ENCODE results near the gene PRRC2C.
"Not testable (repeated sequence)": the region's sequence is repeated elsewhere in the genome, so short reads cannot be mapped to it uniquely, and the experiment has no call there.

Gene PRRC2C

GRCh38 chr1:171611306-171611705 is 126.0 kb downstream of the PRRC2C start:
- no peaks in the 10 kb centered on the region for H3K27me3 Mint-ChIP-seq
- H3K27ac Mint-ChIP-seq: no peak overlapping the region
- no peaks in the 10 kb centered on the region for H3K9me3 Mint-ChIP-seq
- intact Hi-C loops (cut with micrococcal nuclease): no loop called here
- no peaks in the 10 kb centered on the region for H3K36me3 Mint-ChIP-seq (ENCODE audit: low read depth)
- peaks cover 6% of the 10 kb centered on the region for H3K4me1 Mint-ChIP-seq (ENCODE audit: low read depth)
- no peak overlapping the region for H3K4me3 Mint-ChIP-seq

GRCh38 chr1:171613282-171613681 is 128.0 kb downstream of the PRRC2C start:
- intact Hi-C loops (cut with micrococcal nuclease): no loop called here
- Mint-ChIP-seq H3K9me3 (no peaks in the 10 kb centered on the region), H3K27ac (no peak overlapping the region)

DNA sequence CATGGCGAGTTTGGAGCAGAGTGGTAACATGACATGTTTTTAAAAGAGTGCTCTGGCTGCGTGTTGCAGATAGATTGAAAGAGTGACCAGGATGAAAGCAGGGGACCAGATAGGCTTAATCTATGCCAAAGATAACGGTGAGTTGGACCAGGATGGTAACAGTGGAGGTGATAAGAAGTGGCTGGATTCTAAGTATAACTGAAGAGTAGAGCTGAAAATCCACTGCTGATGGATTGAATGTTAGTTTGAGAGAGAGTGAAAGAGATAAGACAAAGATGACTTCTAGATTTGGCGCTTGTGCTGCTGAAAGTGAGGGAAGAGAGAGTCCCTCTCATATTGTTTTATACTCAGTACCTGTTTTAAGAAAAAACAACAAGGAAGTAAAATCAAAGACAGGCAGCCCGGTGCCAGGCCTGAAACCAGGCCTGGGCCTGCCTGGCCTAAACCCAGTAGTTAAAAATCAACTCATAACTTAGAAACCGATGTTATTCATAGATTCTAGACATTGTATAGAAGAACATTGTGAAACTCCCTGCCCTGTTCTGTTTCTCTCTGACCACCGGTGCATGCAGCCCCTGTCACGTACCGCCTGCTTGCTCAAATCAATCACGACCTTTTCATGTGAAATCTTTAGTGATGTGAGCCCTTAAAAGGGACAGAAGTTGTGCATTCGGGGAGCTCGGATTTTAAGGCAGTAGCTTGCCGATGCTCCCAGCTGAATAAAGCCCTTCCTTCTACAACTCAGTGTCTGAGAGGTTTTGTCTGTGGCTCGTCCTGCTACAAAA is 130.0 kb downstream of the PRRC2C start:
- H3K27me3 Mint-ChIP-seq; H3K4me1 Mint-ChIP-seq (ENCODE audit: low read depth); H3K9me3 Mint-ChIP-seq; H3K27ac Mint-ChIP-seq; H3K4me3 Mint-ChIP-seq; H3K36me3 Mint-ChIP-seq (ENCODE audit: low read depth); intact Hi-C loops (cut with micrococcal nuclease): not testable (repeated sequence)

More at GRCh38 chr1:171613282-171613681, 128.0 kb downstream of the PRRC2C start:
- Mint-ChIP-seq H3K27me3 (no peaks in the 10 kb centered on the region), H3K4me1 (ENCODE audit: low read depth) (peaks cover 6% of the 10 kb centered on the region), H3K4me3 (no peak overlapping the region), H3K36me3 (ENCODE audit: low read depth) (no peaks in the 10 kb centered on the region)

- H3K9me3 Mint-ChIP-seq: no peaks in the 10 kb centered on the region
- no peaks in the 10 kb centered on the region for H3K4me1 Mint-ChIP-seq (ENCODE audit: low read depth)
- no peaks in the 10 kb centered on the region for H3K27me3 Mint-ChIP-seq
- H3K27ac Mint-ChIP-seq: no peak overlapping the region
- no peaks in the 10 kb centered on the region for H3K36me3 Mint-ChIP-seq (ENCODE audit: low read depth)
- intact Hi-C loops (cut with micrococcal nuclease): no loop called here
- no peak overlapping the region for H3K4me3 Mint-ChIP-seq
Observed at GRCh38 chr1:171616586-171616985, 131.3 kb downstream of the PRRC2C start.

GRCh38 chr1:171622152-171622462 is 136.8 kb downstream of the PRRC2C start, which contains the start of gene MYOCOS:
Gene MYOCOS, plus strand, starts transcription at chr1:171622243. Its CDS starts 1,641 bp downstream, at chr1:171623884.
- Mint-ChIP-seq H3K27me3 (no peaks in the 10 kb centered on the region), H3K36me3 (ENCODE audit: low read depth) (no peaks in the 10 kb centered on the region), H3K4me1 (ENCODE audit: low read depth) (no peaks in the 10 kb centered on the region), H3K27ac (no peak within 1 kb of the TSS), H3K4me3 (no peak within 1 kb of the TSS), H3K9me3 (no peaks in the 10 kb centered on the region)
- intact Hi-C loops (cut with micrococcal nuclease): no loop called here

DNA sequence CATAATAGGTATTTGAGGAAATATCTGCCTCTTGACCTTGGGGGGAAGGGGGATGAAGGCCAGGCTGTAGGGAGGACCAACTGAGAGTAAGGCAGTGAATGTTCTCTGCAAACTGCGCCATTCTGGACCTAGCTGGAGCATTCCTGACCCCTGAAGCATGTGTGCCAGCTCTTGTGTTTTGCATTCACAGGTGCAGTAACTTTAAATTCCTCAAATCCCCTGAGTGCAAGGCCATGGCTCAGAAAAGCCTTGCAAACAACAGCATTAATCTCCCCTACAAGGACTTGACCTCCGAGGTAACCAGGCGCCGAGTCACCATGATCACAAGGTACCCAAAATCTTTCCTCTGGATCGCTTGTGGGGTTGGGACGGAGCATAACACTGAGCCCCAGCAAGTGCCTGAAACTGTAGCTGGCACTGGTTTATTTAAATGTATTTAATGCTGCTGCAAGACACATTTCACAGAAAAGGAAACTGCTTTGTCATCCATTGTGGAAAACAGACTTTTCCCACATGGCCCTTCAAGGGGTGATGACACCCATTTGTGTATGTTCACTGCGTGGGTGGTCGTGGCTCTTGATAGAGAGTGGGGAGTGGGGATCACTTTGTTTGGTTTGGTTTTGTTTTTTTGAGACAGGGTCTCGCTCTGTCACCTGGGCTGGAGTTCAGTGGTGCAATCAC is 138.5 kb downstream of the PRRC2C start:
- H3K9me3 Mint-ChIP-seq: no peaks in the 10 kb centered on the region
- H3K36me3 Mint-ChIP-seq (ENCODE audit: low read depth): no peaks in the 10 kb centered on the region
- H3K27ac Mint-ChIP-seq: no peak overlapping the region
- no peak overlapping the region for H3K4me3 Mint-ChIP-seq
- H3K27me3 Mint-ChIP-seq: no peaks in the 10 kb centered on the region
- H3K4me1 Mint-ChIP-seq (ENCODE audit: low read depth): no peaks in the 10 kb centered on the region
- intact Hi-C loops (cut with micrococcal nuclease): no loop called here

DNA sequence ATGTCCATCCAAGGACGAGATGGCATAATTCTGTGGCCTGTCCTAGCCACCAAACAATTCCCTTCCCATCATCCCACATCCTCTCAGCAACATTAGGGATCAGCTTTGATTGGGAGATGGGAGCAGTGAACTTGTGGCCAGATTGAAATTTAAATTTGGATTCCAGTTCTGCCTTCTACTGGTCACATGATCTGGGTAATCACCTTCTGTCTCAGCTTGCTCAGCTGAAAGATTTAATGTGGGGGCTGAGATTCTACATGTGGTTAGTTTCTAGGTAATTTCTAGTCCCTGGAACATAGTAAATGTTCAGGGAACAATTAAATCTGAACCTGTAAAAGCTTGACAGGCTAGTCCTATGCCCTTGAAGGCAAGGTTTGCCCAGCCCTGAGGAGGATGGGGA is 139.9 kb downstream of the PRRC2C start:
- Mint-ChIP-seq H3K9me3 (no peaks in the 10 kb centered on the region), H3K27ac (no peak overlapping the region), H3K27me3 (no peaks in the 10 kb centered on the region), H3K4me1 (ENCODE audit: low read depth) (no peaks in the 10 kb centered on the region), H3K36me3 (ENCODE audit: low read depth) (no peaks in the 10 kb centered on the region), H3K4me3 (no peak overlapping the region)
- intact Hi-C loops (cut with micrococcal nuclease): no loop called here

- H3K27me3 Mint-ChIP-seq: no peaks in the 10 kb centered on the region
- no peak overlapping the region for H3K4me3 Mint-ChIP-seq
- no peak overlapping the region for H3K27ac Mint-ChIP-seq
- no peaks in the 10 kb centered on the region for H3K9me3 Mint-ChIP-seq
- no peaks in the 10 kb centered on the region for H3K4me1 Mint-ChIP-seq (ENCODE audit: low read depth)
- no peaks in the 10 kb centered on the region for H3K36me3 Mint-ChIP-seq (ENCODE audit: low read depth)
- intact Hi-C loops (cut with micrococcal nuclease): no loop called here
Observed at GRCh38 chr1:171627020-171627419, 141.7 kb downstream of the PRRC2C start.

DNA sequence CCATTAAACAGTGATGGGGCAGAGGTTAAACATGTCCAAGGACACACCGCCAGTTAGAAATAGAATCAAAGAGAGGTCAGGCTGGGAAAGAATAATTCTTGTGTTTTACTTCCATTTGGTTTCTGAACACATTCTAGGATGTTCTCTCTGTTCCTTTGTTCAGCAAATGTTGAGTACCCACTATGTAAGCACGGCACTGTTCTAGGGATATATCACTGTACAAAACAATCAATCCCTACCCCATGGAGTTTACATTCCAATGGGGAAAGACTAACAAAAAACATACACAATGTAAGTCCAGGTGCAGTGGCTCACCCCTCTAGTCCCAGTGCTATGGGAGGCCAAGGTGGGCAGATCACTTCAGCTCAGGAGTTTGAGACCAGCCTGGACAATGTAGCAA is 142.9 kb downstream of the PRRC2C start:
- intact Hi-C loops (cut with micrococcal nuclease): no loop called here
- Mint-ChIP-seq H3K27me3 (no peaks in the 10 kb centered on the region), H3K36me3 (ENCODE audit: low read depth) (no peaks in the 10 kb centered on the region), H3K9me3 (no peaks in the 10 kb centered on the region), H3K27ac (no peak overlapping the region), H3K4me1 (ENCODE audit: low read depth) (no peaks in the 10 kb centered on the region), H3K4me3 (no peak overlapping the region)

- no peaks in the 10 kb centered on the region for H3K4me1 Mint-ChIP-seq (ENCODE audit: low read depth)
- no peak overlapping the region for H3K4me3 Mint-ChIP-seq
- H3K9me3 Mint-ChIP-seq: no peaks in the 10 kb centered on the region
- no peaks in the 10 kb centered on the region for H3K27me3 Mint-ChIP-seq
- no peaks in the 10 kb centered on the region for H3K36me3 Mint-ChIP-seq (ENCODE audit: low read depth)
- no peak overlapping the region for H3K27ac Mint-ChIP-seq
- intact Hi-C loops (cut with micrococcal nuclease): no loop called here
Observed at GRCh38 chr1:171635661-171636060, 150.3 kb downstream of the PRRC2C start.

- H3K4me3 Mint-ChIP-seq: no peak overlapping the region
- H3K27ac Mint-ChIP-seq: no peak overlapping the region
- H3K9me3 Mint-ChIP-seq: no peaks in the 10 kb centered on the region
- intact Hi-C loops (cut with micrococcal nuclease): no loop called here
- no peaks in the 10 kb centered on the region for H3K36me3 Mint-ChIP-seq (ENCODE audit: low read depth)
- H3K27me3 Mint-ChIP-seq: no peaks in the 10 kb centered on the region
- no peaks in the 10 kb centered on the region for H3K4me1 Mint-ChIP-seq (ENCODE audit: low read depth)
Observed at GRCh38 chr1:171636141-171636540, 150.8 kb downstream of the PRRC2C start.

DNA sequence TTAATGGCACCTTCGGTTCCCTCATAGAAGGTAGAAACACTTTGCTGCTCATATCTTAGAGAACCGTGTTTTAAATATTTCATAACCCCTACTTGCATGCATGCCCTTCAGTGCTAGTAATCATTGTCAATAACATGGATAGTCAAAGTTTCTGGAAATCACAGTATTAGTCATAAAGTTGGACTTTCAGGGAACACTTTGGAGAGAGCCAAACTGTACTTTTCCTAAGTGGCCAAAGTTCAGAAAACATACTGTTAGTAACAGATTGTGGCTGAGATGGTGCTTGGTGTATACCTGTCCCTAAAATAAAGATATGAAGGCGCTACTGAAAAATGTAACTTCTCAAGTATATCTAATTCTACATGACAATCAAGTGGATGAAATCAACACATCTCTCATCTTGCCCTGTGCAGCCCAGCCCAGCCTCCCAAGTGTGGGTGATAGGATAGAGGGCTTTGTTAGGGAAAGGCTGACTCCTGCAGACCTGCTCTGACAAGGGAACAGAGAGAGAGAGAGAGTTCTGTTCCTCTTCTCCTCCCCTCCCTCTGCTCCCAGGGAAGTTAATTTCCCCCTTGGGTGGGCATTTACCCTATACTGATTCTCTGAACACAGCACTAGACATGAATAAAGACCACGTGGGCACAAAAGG is 152.7 kb downstream of the PRRC2C start:
- intact Hi-C loops (cut with micrococcal nuclease): no loop called here
- Mint-ChIP-seq H3K9me3 (no peaks in the 10 kb centered on the region), H3K4me3 (no peak overlapping the region), H3K27ac (no peak overlapping the region), H3K36me3 (ENCODE audit: low read depth) (no peaks in the 10 kb centered on the region), H3K4me1 (ENCODE audit: low read depth) (no peaks in the 10 kb centered on the region), H3K27me3 (no peaks in the 10 kb centered on the region)

DNA sequence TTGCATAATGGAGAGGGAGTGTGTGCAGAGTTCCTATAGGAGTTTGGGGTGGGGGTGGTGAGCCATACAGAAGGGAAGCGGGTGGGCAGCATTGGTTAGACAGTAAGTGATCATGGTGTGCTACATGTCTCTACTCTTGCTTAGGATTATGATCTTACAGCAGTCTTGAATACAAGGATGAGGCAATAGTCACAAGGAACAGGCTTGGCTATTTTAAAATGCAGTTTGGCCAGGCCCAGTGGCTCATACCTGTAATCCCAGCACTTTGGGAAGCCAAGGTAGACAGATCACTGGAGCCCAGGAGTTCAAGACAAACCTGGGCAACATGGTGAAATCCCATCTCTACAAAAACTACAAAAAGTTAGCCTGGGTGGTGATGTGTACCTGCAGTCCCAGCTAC is 154.9 kb downstream of the PRRC2C start:
- no peaks in the 10 kb centered on the region for H3K36me3 Mint-ChIP-seq (ENCODE audit: low read depth)
- intact Hi-C loops (cut with micrococcal nuclease): no loop called here
- H3K4me1 Mint-ChIP-seq (ENCODE audit: low read depth): peaks cover 6% of the 10 kb centered on the region
- H3K4me3 Mint-ChIP-seq: no peak overlapping the region
- H3K27ac Mint-ChIP-seq: no peak overlapping the region
- H3K27me3 Mint-ChIP-seq: no peaks in the 10 kb centered on the region
- no peaks in the 10 kb centered on the region for H3K9me3 Mint-ChIP-seq

- peaks cover 9% of the 10 kb centered on the region for H3K4me1 Mint-ChIP-seq (ENCODE audit: low read depth)
- H3K27me3 Mint-ChIP-seq: no peaks in the 10 kb centered on the region
- H3K27ac Mint-ChIP-seq: no peak overlapping the region
- intact Hi-C loops (cut with micrococcal nuclease): no loop called here
- no peaks in the 10 kb centered on the region for H3K36me3 Mint-ChIP-seq (ENCODE audit: low read depth)
- no peak overlapping the region for H3K4me3 Mint-ChIP-seq
- no peaks in the 10 kb centered on the region for H3K9me3 Mint-ChIP-seq
Observed at GRCh38 chr1:171641076-171641864, 155.9 kb downstream of the PRRC2C start.

Data from dendritic cell treated with granulocyte-macrophage colony-stimulating factor and Interleukin-4, amounts not matched to agents 40 ng/mL and 50 ng/mL, for 4 days (primary cell).